GM19023 (cell line): ENCODE measurements around the gene UGT1A8.
A peak's percentile ranks its signal among the peaks of the same experiment; 100 is the strongest.
"Not testable (repeated sequence)": the region's sequence is repeated elsewhere in the genome, so short reads cannot be mapped to it uniquely, and the experiment has no call there.

ENCODE experiments used
- ATAC-seq: cut with Tn5 transposase; IDR thresholded peaks from one replicate; pipeline ENCODE4 v1.9.1; 2021; ENCODE audit warnings: mild to moderate bottlenecking, moderate library complexity; ENCODE audit not compliant: unreplicated experiment

Gene UGT1A8

DNA sequence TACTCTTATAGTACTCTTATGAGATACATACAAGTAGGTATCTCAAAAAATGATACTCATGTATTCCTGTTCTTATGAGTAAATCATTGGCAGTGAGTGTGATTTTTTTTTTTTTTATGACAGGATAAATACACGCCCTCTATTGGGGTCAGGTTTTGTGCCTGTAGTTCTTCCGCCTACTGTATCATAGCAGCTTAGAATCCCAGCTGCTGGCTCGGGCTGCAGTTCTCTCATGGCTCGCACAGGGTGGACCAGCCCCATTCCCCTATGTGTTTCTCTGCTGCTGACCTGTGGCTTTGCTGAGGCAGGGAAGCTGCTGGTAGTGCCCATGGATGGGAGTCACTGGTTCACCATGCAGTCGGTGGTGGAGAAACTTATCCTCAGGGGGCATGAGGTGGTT lies at the start of gene UGT1A8:
Gene UGT1A8, plus strand, starts transcription at position 158 of the 400 bp plus-strand sequence. Its CDS starts 75 bp downstream, at position 233.
- not testable (repeated sequence) for ATAC-seq

DNA sequence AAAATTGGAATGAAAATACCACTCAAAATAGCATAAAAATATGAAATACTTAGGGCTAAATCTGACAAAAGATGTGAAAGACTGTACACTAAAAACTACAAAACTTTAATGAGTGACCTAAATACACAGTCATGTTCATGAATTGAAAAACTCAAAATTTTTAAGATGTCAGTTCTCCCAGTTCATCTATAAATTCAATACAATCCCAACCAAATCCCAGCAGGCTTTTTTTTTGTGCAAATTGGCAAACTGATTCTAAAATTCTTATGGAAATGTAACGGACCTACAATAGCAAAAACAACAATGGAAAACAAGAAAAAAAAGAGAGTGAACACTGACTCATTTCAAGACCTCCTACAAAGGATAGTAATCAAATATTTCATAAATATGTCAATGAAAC lies 46.4 kb upstream of the UGT1A8 start:
- ATAC-seq, result no peak

DNA sequence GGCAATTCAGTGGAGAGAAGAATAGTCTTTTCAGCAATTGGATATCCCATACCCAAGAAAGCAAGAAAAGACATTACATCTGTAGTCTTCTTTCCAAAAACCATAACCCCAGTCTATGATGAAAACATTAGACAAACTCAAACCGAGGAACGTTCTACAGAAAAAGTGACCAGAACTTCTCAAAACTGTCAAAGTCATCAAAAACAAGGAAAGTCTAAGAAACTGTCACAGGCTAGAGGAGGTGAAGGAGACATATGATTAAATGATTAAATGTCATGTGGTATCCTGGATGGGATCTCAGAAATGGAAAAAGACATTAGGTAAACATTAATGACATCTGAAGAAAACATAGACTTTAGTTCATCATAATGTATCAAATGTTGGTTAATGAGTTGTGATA lies 46.0 kb upstream of the UGT1A8 start:
- no peak for ATAC-seq

DNA sequence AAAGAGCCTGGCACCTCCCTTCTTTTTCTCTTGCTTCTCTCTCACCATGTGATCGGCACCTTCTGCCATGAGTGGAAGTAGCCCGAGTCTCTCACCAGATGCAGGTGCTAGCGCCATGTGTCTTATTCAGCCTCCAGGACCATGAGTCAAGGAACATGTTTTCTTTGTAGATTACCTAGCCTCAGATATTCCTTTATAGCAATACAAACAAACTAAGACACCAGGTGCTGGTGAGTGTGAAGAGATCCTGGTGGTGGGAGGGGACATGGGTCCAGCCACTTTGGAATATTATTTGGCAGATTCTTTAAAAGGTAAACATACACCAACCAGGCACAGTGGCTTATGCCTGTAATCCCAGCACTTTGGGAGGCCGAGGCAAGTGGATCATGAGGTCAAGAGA lies 45.0 kb upstream of the UGT1A8 start:
- no peak for ATAC-seq

DNA sequence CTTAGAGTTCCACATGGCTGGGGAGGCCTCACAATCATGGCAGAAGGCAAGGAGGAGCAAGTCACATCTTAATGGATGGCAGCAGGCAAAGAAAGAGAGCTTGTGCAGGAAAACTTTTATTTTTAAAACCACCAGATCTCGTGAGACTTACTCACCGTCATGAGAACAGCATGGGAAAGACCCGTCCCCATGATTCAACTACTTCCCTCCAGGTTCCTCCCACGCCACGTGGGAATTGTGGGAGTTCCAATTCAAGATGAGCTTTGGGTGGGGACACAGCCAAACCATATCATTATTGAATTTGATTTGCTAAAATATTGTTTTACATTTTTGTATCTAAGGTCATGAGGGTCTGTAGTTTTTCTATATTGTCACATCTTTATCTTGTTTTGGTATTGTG lies 40.1 kb upstream of the UGT1A8 start:
- ATAC-seq, result not testable (repeated sequence)

DNA sequence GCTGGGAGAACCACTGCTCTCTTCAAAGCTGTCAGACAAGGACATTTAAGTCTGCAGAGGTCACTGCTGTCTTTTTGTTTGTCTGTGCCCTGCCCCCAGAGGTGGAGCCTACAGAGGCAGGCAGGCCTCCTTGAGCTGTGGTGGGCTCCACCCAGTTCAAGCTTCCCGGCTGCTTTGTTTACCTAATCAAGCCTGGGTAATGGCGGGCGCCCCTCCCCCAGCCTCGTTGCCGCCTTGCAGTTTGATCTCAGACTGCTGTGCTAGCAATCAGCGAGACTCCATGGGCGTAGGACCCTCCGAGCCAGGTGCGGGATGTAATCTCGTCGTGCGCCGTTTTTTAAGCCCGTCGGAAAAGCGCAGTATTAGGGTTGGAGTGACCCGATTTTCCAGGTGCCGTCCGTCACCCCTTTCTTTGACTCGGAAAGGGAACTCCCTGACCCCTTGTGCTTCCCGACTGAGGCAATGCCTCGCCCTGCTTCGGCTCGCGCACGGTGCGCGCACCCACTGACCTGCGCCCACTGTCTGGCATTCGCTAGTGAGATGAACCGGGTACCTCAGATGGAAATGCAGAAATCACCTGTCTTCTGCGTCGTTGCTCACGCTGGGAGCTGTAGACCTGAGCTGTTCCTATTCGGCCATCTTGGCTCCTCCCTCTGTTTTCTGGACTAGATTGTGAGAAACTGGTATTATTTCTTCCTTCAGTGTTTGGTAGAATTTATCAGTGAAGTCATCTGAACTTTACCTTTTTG lies 34.0 kb upstream of the UGT1A8 start:
- ATAC-seq, result not testable (repeated sequence)

DNA sequence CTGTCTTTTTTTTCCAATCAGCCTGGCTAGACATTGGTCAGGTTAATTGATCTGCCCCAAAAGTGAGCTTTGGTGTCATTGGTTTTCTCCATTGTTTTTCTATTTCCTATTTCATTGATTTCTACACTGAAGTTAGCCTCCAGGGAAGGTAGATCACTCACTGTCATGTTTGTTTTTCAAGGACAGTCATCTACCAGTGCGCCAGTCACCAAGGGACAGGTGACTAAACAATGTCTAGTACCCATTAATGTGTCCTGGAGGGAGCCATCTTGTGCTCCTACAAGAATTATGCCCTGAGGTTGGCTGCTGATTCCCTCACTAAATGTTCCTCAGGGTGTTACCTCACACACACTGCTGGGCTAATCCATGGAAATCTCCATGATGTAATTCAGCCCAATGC lies 33.2 kb upstream of the UGT1A8 start:
- no peak for ATAC-seq

DNA sequence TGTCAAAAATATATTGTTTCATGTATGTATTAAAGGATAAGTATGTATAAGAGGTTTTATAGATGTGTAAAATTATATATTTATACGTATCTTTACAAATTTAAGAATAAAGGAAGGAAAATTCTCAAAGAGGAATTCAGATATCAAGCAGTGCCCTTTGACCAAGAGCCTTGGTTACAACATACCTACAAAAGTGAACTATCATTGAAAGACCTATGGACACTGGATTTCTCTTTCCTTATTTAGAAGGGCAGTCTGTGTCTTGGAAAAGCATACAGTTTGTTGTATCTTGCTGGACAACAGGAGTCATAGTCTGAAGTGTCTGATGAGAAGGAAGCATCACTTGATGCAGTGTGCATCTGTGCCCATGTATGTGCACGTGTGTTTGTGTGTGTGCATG lies 29.0 kb upstream of the UGT1A8 start:
- ATAC-seq, result no peak

DNA sequence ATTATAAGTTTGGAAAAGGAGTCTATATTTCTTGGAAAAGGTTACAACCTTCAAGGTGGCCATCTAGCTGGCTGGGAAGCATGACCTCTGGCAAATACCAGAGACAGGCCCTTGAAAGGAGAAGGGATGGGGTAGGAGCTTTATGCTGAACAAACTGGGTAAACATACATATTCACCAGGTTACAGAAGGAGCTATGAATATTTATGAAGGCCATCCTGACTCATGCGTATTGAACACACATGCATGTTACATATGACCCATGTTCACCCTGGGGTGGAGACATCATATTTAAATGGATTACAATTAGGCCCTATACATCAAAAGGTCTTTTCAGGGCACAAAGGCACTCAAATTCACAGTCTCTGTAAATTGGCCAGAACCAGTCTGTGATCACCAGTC lies 24.7 kb upstream of the UGT1A8 start:
- ATAC-seq, result not testable (repeated sequence)

DNA sequence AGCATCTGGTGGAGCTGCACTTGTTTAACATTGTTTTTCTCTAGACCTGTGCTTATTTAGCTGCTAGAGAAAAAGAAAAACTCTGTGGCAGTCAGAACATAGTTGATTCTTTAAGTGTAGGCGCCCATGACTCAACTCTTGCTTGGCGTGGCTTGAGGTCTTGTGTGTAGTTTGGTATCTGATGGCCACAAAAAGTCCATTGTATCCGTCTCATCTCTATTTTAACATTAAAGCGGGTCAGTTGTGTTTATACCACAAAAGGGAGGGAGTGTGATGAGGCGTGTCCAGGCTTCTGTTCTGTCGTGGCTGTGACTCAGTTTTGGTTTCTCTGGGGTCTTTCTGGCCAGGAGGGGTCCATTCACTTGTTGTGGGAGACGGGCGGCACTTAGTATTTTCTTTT lies 24.2 kb upstream of the UGT1A8 start:
- ATAC-seq, result peak; percentile 84

DNA sequence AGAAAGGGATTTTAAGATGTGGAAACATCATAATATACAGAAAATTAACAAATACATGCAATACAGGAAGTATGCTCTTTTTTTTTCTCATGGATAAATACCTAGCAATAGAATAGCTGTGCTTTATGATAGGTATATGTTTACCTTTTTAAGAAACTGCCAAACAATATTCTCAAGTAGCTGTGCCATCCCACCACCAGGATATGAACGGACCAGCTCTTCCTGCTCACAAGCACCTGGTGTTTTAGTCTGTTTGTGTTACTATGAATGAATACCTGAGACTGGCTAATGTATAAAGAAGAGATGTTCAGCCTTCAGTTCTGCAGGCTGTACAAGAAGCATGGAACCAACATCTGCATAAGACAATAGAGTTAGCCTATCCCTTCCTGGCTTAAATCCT lies 19.9 kb upstream of the UGT1A8 start:
- no peak for ATAC-seq

DNA sequence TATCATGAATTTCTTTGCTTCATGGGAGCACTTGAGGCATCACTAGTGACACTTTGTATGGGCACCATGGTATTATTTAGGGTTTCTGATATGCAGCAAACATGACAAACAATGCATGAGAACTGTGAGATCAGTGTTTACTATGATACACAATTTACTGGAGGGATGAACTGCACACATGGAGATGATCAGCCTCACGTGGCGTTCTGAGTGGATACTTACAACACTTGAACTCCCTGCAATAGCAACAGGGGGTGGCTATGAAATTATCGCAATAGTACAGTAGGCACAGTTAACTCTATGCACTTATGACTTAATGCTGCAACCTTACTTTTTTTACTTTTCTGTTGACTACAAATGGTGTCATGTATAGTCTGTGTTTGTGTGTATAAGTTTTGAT lies 18.5 kb upstream of the UGT1A8 start:
- no peak for ATAC-seq

DNA sequence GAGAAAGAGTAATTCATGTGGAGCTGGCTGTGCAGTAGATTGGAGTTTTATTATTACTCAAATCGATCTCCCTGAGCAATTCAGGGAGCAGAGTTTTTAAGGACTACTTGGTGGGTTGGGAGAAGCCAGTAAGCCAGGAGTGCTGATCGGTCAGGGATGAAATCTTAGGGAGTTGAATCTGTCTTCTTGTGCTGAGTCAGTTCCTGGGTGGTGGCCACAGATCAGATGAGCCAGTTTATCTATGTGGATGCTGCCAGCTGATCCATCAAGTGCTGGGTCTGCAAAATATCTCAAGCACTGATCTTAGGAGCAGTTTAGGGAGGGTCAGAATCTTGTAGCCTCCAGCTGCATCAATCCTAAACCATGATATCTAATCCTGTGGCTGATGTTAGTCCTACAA lies 17.0 kb upstream of the UGT1A8 start:
- no peak for ATAC-seq

DNA sequence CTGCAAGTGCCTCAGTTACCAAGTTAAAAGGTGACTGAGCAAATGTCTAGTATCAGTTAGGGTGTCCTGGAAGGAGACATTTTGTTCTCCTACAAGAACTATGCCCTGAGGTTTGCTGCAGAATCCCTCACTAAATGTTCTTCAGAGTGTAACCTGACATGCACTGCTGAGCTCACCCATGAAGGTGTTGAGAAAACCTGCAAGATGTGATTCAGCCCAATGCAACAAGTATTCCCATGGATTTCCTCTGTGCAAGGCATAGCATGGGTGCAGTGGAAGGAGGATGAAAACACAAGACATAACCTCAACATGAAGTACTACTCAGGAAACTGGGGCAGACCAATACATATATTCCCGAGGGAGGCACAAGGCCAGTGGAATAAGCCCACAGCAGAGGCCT lies 15.4 kb upstream of the UGT1A8 start:
- ATAC-seq, result no peak

DNA sequence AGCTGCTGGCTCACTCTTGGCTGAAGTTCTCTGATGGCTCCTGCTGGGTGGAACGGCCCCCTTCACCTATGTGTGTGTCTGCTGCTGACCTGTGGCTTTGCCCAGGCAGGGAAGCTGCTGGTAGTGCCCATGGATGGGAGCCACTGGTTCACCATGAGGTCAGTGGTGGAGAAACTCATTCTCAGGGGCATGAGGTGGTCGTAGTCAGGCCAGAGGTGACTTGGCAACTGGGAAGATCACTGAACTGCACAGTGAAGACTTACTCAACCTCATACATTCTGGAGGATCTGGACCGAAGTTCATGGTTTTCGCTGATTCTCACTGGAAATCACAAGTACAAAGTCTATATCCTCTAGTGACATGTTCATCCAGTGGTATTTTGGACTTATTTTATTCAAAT lies 13.9 kb upstream of the UGT1A8 start:
- ATAC-seq, result no peak

DNA sequence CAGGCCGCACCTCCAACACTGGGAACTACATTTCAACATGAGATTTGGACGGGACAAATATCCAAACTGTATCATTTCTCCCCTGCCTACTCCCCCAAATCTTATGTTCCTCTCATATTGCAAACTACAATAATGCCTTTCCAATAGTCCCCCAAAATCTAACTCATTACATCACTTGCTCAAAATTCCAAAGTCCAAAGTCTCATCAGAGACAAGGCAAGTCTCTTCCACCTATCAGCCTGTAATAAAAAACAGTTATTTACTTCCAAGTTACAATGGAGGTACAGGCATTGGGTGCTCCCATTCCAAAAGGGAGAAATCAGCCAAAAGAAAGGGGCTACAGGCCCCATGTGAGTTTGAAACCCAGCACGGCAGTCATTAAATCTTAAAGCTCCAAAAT lies 12.6 kb upstream of the UGT1A8 start:
- no peak for ATAC-seq

DNA sequence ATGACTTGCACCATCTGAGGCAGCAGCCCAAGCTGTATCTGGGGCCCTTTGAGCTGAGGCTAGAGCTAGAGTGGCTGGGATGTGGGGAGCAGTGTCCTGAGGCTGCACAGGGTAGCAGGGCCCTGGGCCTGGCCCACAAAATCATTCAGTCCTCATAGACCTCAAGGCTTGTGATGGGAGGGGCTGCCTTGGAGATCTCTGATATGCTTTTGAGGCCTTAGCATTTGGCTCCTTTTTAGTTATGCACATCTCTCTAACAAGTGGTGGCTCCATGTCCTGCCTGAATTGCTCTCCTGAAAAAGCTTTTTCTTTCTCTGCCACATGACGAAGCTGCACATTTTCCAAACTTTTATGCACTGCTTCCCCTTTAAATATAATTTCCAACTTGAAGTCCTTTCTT lies 11.8 kb upstream of the UGT1A8 start:
- ATAC-seq, result no peak

DNA sequence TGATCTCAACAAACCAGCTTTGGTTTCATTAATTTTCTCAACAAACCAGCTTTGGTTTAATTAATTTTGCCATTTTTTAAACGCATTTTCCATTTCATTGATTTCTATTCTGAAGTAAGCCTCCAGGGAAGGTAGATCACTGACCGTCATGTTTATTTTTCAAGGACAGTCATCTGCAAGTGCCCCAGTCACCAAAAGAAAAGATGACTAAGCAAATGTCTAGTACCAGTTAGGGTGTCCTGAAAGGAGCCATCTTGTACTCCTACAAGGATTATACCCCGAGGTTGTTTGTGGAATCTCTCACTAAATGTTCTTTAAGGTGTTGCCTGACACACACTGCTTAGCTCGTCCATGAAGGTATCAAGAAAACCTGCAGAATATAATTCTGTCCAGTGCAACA lies 6.1 kb upstream of the UGT1A8 start:
- no peak for ATAC-seq

DNA sequence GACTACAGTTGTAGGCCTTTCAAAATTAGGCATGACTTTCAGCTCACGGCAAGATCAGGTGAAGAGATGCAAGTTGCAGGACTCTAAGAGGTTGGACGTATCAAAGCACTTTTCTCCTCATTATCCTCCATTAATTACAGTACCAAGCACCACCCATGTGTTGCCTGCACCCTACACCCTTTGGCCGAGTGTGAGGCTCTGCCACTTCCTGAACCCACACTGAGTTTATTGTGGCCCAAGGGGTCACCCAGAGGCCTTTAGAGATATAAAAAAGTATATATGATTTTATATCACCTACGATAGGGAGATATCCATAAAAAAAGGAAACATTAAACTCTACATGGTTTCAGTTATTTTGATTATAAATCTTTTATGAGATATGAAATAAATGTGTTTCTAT lies 2.8 kb downstream of the UGT1A8 start:
- no peak for ATAC-seq

DNA sequence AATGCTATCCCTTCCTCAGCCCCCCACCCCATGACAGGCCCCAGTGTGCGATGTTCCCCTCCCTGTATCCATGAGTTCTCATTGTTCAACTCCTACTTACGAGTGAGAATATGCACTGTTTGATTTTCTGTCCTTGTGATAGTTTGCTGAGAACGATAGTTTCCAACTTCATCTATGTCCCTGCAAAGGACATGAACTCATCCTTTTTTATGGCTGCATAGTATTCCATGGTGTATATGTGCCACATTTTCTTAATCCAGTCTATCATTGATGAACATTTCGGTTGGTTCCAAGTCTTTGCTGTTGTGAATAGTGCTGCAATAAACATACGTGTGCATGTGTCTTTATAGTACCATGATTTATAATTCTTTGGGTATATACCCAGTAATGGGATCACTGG lies 4.4 kb downstream of the UGT1A8 start:
- not testable (repeated sequence) for ATAC-seq

DNA sequence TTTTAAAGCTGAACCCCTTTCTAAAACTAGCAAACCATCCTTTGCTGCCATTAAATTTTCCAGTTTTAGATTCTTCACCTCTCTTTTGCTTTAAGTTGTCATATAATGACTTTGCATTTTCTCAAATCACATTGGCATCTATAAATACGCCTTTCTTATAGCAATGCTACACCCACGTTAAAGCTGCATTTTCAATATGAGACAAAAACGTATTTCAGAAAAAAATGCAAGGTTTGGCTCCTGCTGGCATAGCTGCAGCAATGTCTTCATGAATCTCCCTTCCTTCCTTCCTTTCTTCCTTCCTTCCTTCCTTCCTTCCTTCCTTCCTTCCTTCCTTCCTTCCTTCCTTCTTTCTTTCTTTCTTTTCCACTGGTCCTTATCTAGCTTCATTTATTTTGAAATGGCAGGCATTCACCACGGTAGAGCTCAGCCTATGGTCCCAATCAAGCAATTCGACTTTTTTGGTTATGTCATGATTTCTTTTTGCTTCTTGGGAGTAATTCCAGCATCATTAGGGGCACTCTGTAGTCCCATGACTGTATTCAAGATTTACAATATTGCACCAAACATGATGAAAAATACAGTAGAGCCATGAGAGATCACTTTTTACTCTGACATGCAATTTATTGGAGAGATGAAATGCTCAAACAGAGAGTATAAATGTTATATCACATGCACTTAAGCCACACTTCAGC lies 10.0 kb downstream of the UGT1A8 start:
- ATAC-seq, result no peak

DNA sequence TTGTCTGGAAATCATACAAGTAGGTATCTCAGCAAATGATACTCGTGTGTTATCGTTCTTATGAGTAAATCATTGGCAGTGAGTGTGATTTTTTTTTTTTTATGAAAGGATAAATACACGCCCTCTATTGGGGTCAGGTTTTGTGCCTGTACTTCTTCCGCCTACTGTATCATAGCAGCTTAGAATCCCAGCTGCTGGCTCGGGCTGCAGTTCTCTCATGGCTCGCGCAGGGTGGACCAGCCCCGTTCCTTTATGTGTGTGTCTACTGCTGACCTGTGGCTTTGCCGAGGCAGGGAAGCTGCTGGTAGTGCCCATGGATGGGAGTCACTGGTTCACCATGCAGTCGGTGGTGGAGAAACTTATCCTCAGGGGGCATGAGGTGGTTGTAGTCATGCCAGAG lies 18.9 kb downstream of the UGT1A8 start, which contains the start of gene UGT1A10:
Gene UGT1A10, plus strand, starts transcription at position 143 of the 400 bp plus-strand sequence. Its CDS starts 75 bp downstream, at position 218.
- ATAC-seq, result not testable (repeated sequence)
